GM12865 (cell line): ENCODE data around the gene LLCFC1.

ENCODE experiments used
- DNase-seq: peaks from one replicate; pipeline ENCODE4 v3.0.0; 2010; ENCODE audit warnings: low read depth
- H3K4me3 ChIP-seq: 2 replicates; pipeline ENCODE4 v1.5.1; 2011; ENCODE audit warnings: mild to moderate bottlenecking, low read depth, low read length, control low read depth
- CTCF ChIP-seq: IDR thresholded peaks from 2 replicates; pipeline ENCODE4 v1.5.1; 2011; ENCODE audit warnings: low read length, control low read depth, low read depth, inconsistent platforms; ENCODE audit not compliant: insufficient read depth; ENCODE audit errors: missing control alignments

Gene LLCFC1

GRCh38 chr7:142930126-142930730 is 9.1 kb upstream of the LLCFC1 start:
- H3K4me3 ChIP-seq, result no peak overlapping the region
- DNase-seq, result no peak
- TF ChIP-seq CTCF, result no peak

- no peak for TF ChIP-seq CTCF
- DNase-seq, result no peak
- no peak overlapping the region for H3K4me3 ChIP-seq
Observed at GRCh38 chr7:142932386-142933091, 6.7 kb upstream of the LLCFC1 start.

GRCh38 chr7:142933092-142933475 is 6.2 kb upstream of the LLCFC1 start:
- TF ChIP-seq CTCF, result no peak
- no peak for DNase-seq
- no peak overlapping the region for H3K4me3 ChIP-seq

- TF ChIP-seq CTCF, result no peak
- no peak within 1 kb of the TSS for H3K4me3 ChIP-seq
- no peak for DNase-seq
Observed at GRCh38 chr7:142933624-142934023, 5.7 kb upstream of the LLCFC1 start, which contains the start of gene TRPV5. TSS of gene TRPV5 (minus strand) at chr7:142933746. CDS start at chr7:142933459, 287 bp downstream.

- no peak for DNase-seq
Observed at GRCh38 chr7:142934056-142934455, 5.2 kb upstream of the LLCFC1 start.

GRCh38 chr7:142935941-142936565 is 3.2 kb upstream of the LLCFC1 start:
- DNase-seq, result no peak
- TF ChIP-seq CTCF, result no peak
- H3K4me3 ChIP-seq, result no peak overlapping the region

More at GRCh38 chr7:142934056-142934455, 5.2 kb upstream of the LLCFC1 start:
- H3K4me3 ChIP-seq, result no peak overlapping the region
- no peak for TF ChIP-seq CTCF

- no peak for TF ChIP-seq CTCF
- DNase-seq, result no peak
- no peak overlapping the region for H3K4me3 ChIP-seq
Observed at GRCh38 chr7:142938611-142939010, 673 bp upstream of the LLCFC1 start.
